GM12878 (cell line): Measurements from ENCODE around the gene RAPGEF4. TPM values are rescaled to one million over a fixed set of nuclear protein-coding genes. Genes with fewer than 3 reads are reported as not detected.

ENCODE experiments used
- ATAC-seq: fragments of 200-7000 bp; cut with Tn5 transposase; 3 replicates; pipeline ENCODE4 v1.9.1; 2020; ENCODE audit warnings: mild to moderate bottlenecking, moderate library complexity
- BruUV-seq: library from RNA; stranded (reverse); fragments of 400-500 nt; replicated peaks from 2 replicates; lab custom pipeline; 2021; lab: Mats Ljungman, UMichigan
- CTCF ChIA-PET: fragments of 300-600 bp; sonication (Branson Sonifier 250); formaldehyde crosslinking; extraction: SDS; loops from one replicate; lab custom pipeline; 2021; ENCODE audit warnings: inconsistent platforms; lab: Yijun Ruan, JAX
- POLR2A ChIA-PET: fragments of 350-600 bp; formaldehyde crosslinking; extraction: SDS; loops from one replicate; lab custom pipeline; 2021; ENCODE audit warnings: inconsistent platforms; lab: Charles Lee
- RAD21 ChIA-PET: fragments of 300-600 bp; sonication (Branson Sonifier 250); formaldehyde crosslinking; loops from one replicate; lab custom pipeline; 2023; ENCODE audit warnings: antibody characterized with exemption; ENCODE audit not compliant: unreplicated experiment; lab: Charles Lee
- SMC1A ChIA-PET: fragments of 300-600 bp; sonication (Branson Sonifier 250); formaldehyde crosslinking; loops from one replicate; lab custom pipeline; 2023; ENCODE audit not compliant: unreplicated experiment, uncharacterized antibody; lab: Charles Lee
- DNase-seq: peaks from one replicate; pipeline ENCODE4 v3.0.0-alpha.2; 2011; ENCODE audit warnings: low read depth, low spot score
- FAIRE-seq: peaks from 3 replicates; lab custom pipeline; 2011; peaks lifted over from hg19 to GRCh38; lab: Jason Lieb, UNC
- H2AFZ ChIP-seq: 2 replicates; pipeline ENCODE4 v1.6.0; 2011; ENCODE audit warnings: low read depth, low read length, control low read depth; ENCODE audit not compliant: control insufficient read depth
- H3K27ac ChIP-seq: 2 replicates; pipeline ENCODE4 v1.5.1; 2011; ENCODE audit warnings: control low read depth; ENCODE audit not compliant: control insufficient read depth, insufficient read depth
- H3K27me3 ChIP-seq, 2 experiments: replicated peaks in 1 of 2; 2 replicates each; pipeline versions ENCODE4 v1.6.0 to v1.6.1; 2011; ENCODE audit warnings: low read length in 1 of 2; ENCODE audit not compliant: control insufficient read depth in 2 of 2, insufficient read depth in 2 of 2
- H3K36me3 ChIP-seq, 2 experiments: 2 replicates each; pipeline ENCODE4 v1.5.1; 2011; ENCODE audit warnings: low read length in 1 of 2; ENCODE audit not compliant: control insufficient read depth in 2 of 2, insufficient read depth in 2 of 2
- H3K4me1 ChIP-seq: 2 replicates; pipeline ENCODE4 v1.6.1; 2011; ENCODE audit warnings: mild to moderate bottlenecking, low read length, moderate library complexity, mixed read lengths; ENCODE audit not compliant: control insufficient read depth, insufficient read depth
- H3K4me2 ChIP-seq: 2 replicates; pipeline ENCODE4 v1.6.0; 2011; ENCODE audit warnings: control low read depth; ENCODE audit not compliant: control insufficient read depth, insufficient read depth
- H3K4me3 ChIP-seq: fragments of 200-600 bp; sonication (generic); 2 replicates; pipeline ENCODE4 v1.5.1; 2016
- H3K79me2 ChIP-seq: 2 replicates; pipeline ENCODE4 v1.6.0; 2011; ENCODE audit warnings: low read length; ENCODE audit not compliant: control insufficient read depth, insufficient read depth
- H3K9ac ChIP-seq: 2 replicates; pipeline ENCODE4 v1.8.0; 2011; ENCODE audit warnings: low read length, control low read depth, mixed read lengths; ENCODE audit not compliant: control insufficient read depth, insufficient read depth
- H3K9me3 ChIP-seq: replicated peaks from 3 replicates; pipeline ENCODE4 v1.5.1; 2011; ENCODE audit warnings: mild to moderate bottlenecking, low read length; ENCODE audit not compliant: control insufficient read depth, insufficient read depth
- H4K20me1 ChIP-seq: 2 replicates; pipeline ENCODE4 v1.6.0; 2011; ENCODE audit not compliant: control insufficient read depth, insufficient read depth
- ATF3 ChIP-seq: IDR thresholded peaks from 2 replicates; pipeline ENCODE4 v1.6.1; 2011; ENCODE audit warnings: low read depth, mild to moderate bottlenecking, low read length, moderate library complexity, borderline replicate concordance; ENCODE audit errors: extremely low read depth
- BACH1 ChIP-seq: fragments of 450-650 bp; IDR thresholded peaks from 2 replicates; pipeline ENCODE4 v1.6.1; 2017; ENCODE audit warnings: mild to moderate bottlenecking, borderline replicate concordance
- CEBPZ ChIP-seq: fragments of 150-350 bp; IDR thresholded peaks from 2 replicates; pipeline ENCODE4 v1.6.1; 2016; ENCODE audit warnings: low read depth, low read length
- CREM ChIP-seq: IDR thresholded peaks from 2 replicates; pipeline ENCODE4 v1.6.1; 2014; ENCODE audit warnings: antibody characterized with exemption, low read depth
- DPF2 ChIP-seq: fragments of 450-650 bp; IDR thresholded peaks from 2 replicates; pipeline ENCODE4 v1.6.1; 2017; ENCODE audit warnings: mild to moderate bottlenecking
- ESRRA ChIP-seq: IDR thresholded peaks from 2 replicates; pipeline ENCODE4 v1.6.1; 2012; ENCODE audit warnings: mild to moderate bottlenecking, low read length, improper control_type of control experiment
- IKZF2 ChIP-seq, 2 experiments: fragments of 450-650 bp; IDR thresholded peaks; 2 replicates each; pipeline ENCODE4 v1.6.1; 2017; ENCODE audit warnings: mild to moderate bottlenecking in 2 of 2, moderate library complexity in 2 of 2
- LARP7 ChIP-seq: fragments of 450-650 bp; IDR thresholded peaks from 2 replicates; pipeline ENCODE4 v1.6.1; 2017; ENCODE audit warnings: mild to moderate bottlenecking
- NFXL1 ChIP-seq: fragments of 450-650 bp; IDR thresholded peaks from 2 replicates; pipeline ENCODE4 v1.6.1; 2017; ENCODE audit warnings: antibody characterized with exemption, mild to moderate bottlenecking, borderline replicate concordance
- NR2C2 ChIP-seq: IDR thresholded peaks from 2 replicates; pipeline ENCODE4 v1.6.1; 2011; ENCODE audit warnings: borderline replicate concordance, low read depth; ENCODE audit not compliant: control insufficient read depth, insufficient read length
- PBX3 ChIP-seq: IDR thresholded peaks from 2 replicates; pipeline ENCODE4 v1.6.1; 2011; ENCODE audit warnings: mild to moderate bottlenecking, low read depth, low read length, moderate library complexity; ENCODE audit not compliant: insufficient replicate concordance
- REST ChIP-seq: IDR thresholded peaks from 2 replicates; pipeline ENCODE4 v1.6.1; 2012; ENCODE audit warnings: mild to moderate bottlenecking, low read depth, low read length
- TCF7 ChIP-seq: IDR thresholded peaks from 2 replicates; pipeline ENCODE4 v1.6.1; 2014; ENCODE audit warnings: antibody characterized with exemption, borderline replicate concordance
- WGBS: methylation state at CpG from one replicate; pipeline ENCODE4 v1.1.6; 2016; ENCODE audit warnings: low lambda C conversion rate; ENCODE audit not compliant: insufficient replicate concordance, insufficient coverage; ENCODE audit errors: missing lambda C conversion rate; 5-methylcytosine and 5-hydroxymethylcytosine counted together
- in situ Hi-C: fragments of 300-500 bp; cut with MboI; formaldehyde crosslinking; loops from 9 replicates; pipeline ENCODE4 v1.14.3; 2018; ENCODE audit warnings: mixed read lengths
- intact Hi-C: fragments of 100-400 bp; cut with micrococcal nuclease; formaldehyde crosslinking; loops from one replicate; pipeline ENCODE4 v1.14.2; 2022; ENCODE audit not compliant: unreplicated experiment
- polyA plus RNA-seq, 11 experiments: library from polyadenylated mRNA; depleted of rRNA in 4 of 11; unstranded in 6 of 11; stranded (reverse) in 5 of 11; fragments of >200 nt; fragmentation: Nextera tagmentation in 4 of 11; fragmentation: Illumina TruSeq in 1 of 11; extraction: Ambion mirVana in 4 of 11; extraction: Trizol in 1 of 11; gene quantifications; 1 replicate in 1 of 11; 2 replicates in 10 of 11; pipeline versions ENCODE4 v1.2.1 to v1.2.3, GENCODE V29; 2011 to 2016; ENCODE audit warnings: inconsistent platforms in 2 of 11, missing spikeins in 2 of 11, low read depth in 1 of 11
- total RNA-seq, 4 experiments: library from RNA; depleted of rRNA in 3 of 4; stranded (reverse); fragments of >200 nt in 3 of 4; fragmentation: Illumina TruSeq in 1 of 4; extraction: Trizol in 1 of 4; gene quantifications; 2 replicates each; pipeline versions ENCODE4 v1.2.1 to v1.2.3, GENCODE V29; 2013 to 2021

Gene RAPGEF4
- total and polyA plus RNA-seq, 10 of the 15 experiments (the other 5 are each of a cell fraction or from before 2014, with no cell fraction given) = 0.18 TPM; not detected in 8

GRCh38 chr2:172698041-172698863, 37.4 kb upstream of the RAPGEF4 start:
- Histone ChIP-seq H2AFZ (peak overlapping the region; percentile 55), H3K4me1 (no peaks in the 10 kb centered on the region), H3K79me2 (no peaks in the 10 kb centered on the region), H3K36me3 (no peaks in the 10 kb centered on the region), H3K4me2 (no peak overlapping the region), H3K9ac (no peak overlapping the region), H3K4me3 (no peak overlapping the region), H4K20me1 (no peaks in the 10 kb centered on the region), H3K9me3 (no peaks in the 10 kb centered on the region), H3K27ac (no peak overlapping the region; the same call in 1 of the 2 replicates), H3K27me3 (no peaks in the 10 kb centered on the region)
- in situ Hi-C loops (no loop called here), intact Hi-C loops (no loop called here)
- ATAC-seq (peak; percentile 83), DNase-seq (peak; percentile 26), FAIRE-seq (no peak)
- 8% methylated on average over 5 of the region's 5 CpGs for WGBS
- no TSS peak for BruUV-seq
- ChIA-PET RAD21 (no interaction called here), POLR2A (no interaction called here), CTCF (interaction anchor here (0.7 kb wide), 1 partner anchor 12 kb away, joined by 4 read pairs; no protein-coding TSS in a partner anchor), SMC1A (interaction anchor here (0.8 kb wide), 1 partner anchor 27 kb away, joined by 3 read pairs; no protein-coding TSS in a partner anchor)
- no peak for TF ChIP-seq ESRRA
- TF ChIP-seq NFXL1 = no peak
- no peak for TF ChIP-seq ATF3
- TF ChIP-seq CEBPZ = no peak
- TF ChIP-seq DPF2 = peak; percentile 34; the same call in 1 of the 2 replicates
- TF ChIP-seq REST = no peak
- TF ChIP-seq NR2C2 = no peak
- 0 out of 2 replicates have a peak, but pooled peaks have one; percentile 14 for TF ChIP-seq TCF7
- TF ChIP-seq BACH1 = no peak
- TF ChIP-seq PBX3 = no peak
- TF ChIP-seq CREM = 0 out of 2 replicates have a peak, but pooled peaks have one; percentile 24
- TF ChIP-seq LARP7 = no peak
- TF ChIP-seq IKZF2 (IDR thresholded peaks at IDR 0.05) = peak; percentile 36 to 64; a peak in 1 of 4 replicates
